ENCODE results near the gene PPP2R5C.

- TF ChIP-seq EP300 (IDR thresholded peaks at IDR 0.05; ENCODE audit: borderline replicate concordance) (no peak), EGR1 (IDR thresholded peaks at IDR 0.05) (no peak), TAF1 (IDR thresholded peaks at IDR 0.05; ENCODE audit: low read depth) (no peak), MAX (IDR thresholded peaks at IDR 0.05) (no peak), USF1 (IDR thresholded peaks at IDR 0.05) (no peak), NFIC (IDR thresholded peaks at IDR 0.05) (no peak), CREB1 (IDR thresholded peaks at IDR 0.05; ENCODE audit: low read depth) (no peak), RAD21 (IDR thresholded peaks at IDR 0.05; ENCODE audit: low read depth) (no peak)
- TF ChIP-seq, protein P1, sequence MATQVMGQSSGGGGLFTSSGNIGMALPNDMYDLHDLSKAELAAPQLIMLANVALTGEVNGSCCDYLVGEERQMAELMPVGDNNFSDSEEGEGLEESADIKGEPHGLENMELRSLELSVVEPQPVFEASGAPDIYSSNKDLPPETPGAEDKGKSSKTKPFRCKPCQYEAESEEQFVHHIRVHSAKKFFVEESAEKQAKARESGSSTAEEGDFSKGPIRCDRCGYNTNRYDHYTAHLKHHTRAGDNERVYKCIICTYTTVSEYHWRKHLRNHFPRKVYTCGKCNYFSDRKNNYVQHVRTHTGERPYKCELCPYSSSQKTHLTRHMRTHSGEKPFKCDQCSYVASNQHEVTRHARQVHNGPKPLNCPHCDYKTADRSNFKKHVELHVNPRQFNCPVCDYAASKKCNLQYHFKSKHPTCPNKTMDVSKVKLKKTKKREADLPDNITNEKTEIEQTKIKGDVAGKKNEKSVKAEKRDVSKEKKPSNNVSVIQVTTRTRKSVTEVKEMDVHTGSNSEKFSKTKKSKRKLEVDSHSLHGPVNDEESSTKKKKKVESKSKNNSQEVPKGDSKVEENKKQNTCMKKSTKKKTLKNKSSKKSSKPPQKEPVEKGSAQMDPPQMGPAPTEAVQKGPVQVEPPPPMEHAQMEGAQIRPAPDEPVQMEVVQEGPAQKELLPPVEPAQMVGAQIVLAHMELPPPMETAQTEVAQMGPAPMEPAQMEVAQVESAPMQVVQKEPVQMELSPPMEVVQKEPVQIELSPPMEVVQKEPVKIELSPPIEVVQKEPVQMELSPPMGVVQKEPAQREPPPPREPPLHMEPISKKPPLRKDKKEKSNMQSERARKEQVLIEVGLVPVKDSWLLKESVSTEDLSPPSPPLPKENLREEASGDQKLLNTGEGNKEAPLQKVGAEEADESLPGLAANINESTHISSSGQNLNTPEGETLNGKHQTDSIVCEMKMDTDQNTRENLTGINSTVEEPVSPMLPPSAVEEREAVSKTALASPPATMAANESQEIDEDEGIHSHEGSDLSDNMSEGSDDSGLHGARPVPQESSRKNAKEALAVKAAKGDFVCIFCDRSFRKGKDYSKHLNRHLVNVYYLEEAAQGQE (IDR thresholded peaks at IDR 0.05; ENCODE audit: low read depth): no peak
Measured at GRCh38 chr14:101780390-101780789, 18.9 kb downstream of the PPP2R5C start.
